ENCODE results near the gene MAN1C1. TPM values are rescaled to one million over a fixed set of nuclear protein-coding genes. Genes with fewer than 3 reads are reported as not detected.

Gene MAN1C1
- total RNA-seq, 1 donor from 2014 or later = 6.8 TPM

GRCh38 chr1:25782608-25783201 is 166.1 kb downstream of the MAN1C1 start:
- peak overlapping the region; percentile 83 for H3K27ac Mint-ChIP-seq
- no peak for TF ChIP-seq EZH2 (IDR thresholded peaks at IDR 0.05)
- TF ChIP-seq EZH2phosphoT487 (IDR thresholded peaks at IDR 0.05) = no peak
- no peak for TF ChIP-seq CTCF (IDR thresholded peaks at IDR 0.05)
- H3K4me3 Mint-ChIP-seq = no peak overlapping the region
- Histone ChIP-seq H3K4me1 (peaks cover 15% of the 10 kb centered on the region), H3K27me3 (no peaks in the 10 kb centered on the region), H3F3A (ENCODE audit: low read depth) (peaks cover 20% of the 10 kb centered on the region), H3K9me3 (ENCODE audit: low read depth) (no peaks in the 10 kb centered on the region), H3K4me2 (no peak overlapping the region), H3K79me2 (ENCODE audit: low read depth) (no peaks in the 10 kb centered on the region), H3K9ac (no peak overlapping the region), H3K4me3 (no peak overlapping the region), H4K20me1 (ENCODE audit: low read depth) (no peaks in the 10 kb centered on the region), H3K36me3 (no peaks in the 10 kb centered on the region), H3K27ac (no peak overlapping the region), H2AFZ (replicated peaks) (no peak overlapping the region)
- no peaks in the 10 kb centered on the region for H3K9me3 Mint-ChIP-seq
- peaks cover 62% of the 10 kb centered on the region for H3K4me1 Mint-ChIP-seq
- H3K27me3 Mint-ChIP-seq (ENCODE audit: insufficient read depth, low read depth) = peaks cover 18% of the 10 kb centered on the region
- no peaks in the 10 kb centered on the region for H3K36me3 Mint-ChIP-seq
- no peak for DNase-seq (ENCODE audit: low spot score)

- H3K27ac ChIP-seq = no peak overlapping the region
- H3K4me2 ChIP-seq = no peak overlapping the region
- no peak overlapping the region for H2AFZ ChIP-seq (replicated peaks)
- no peaks in the 10 kb centered on the region for H3K36me3 ChIP-seq
- peaks cover 20% of the 10 kb centered on the region for H3K27me3 Mint-ChIP-seq (ENCODE audit: insufficient read depth, low read depth)
- H3K9ac ChIP-seq = no peak overlapping the region
- H3K4me1 ChIP-seq = peaks cover 15% of the 10 kb centered on the region
- H3K9me3 Mint-ChIP-seq = no peaks in the 10 kb centered on the region
- H3F3A ChIP-seq (ENCODE audit: low read depth) = peaks cover 15% of the 10 kb centered on the region
- H3K27ac Mint-ChIP-seq = no peak overlapping the region
- no peaks in the 10 kb centered on the region for H3K36me3 Mint-ChIP-seq
- H3K4me3 ChIP-seq = no peak overlapping the region
- DNase-seq (ENCODE audit: low spot score) = no peak
- TF ChIP-seq EZH2phosphoT487 (IDR thresholded peaks at IDR 0.05) (no peak), CTCF (IDR thresholded peaks at IDR 0.05) (no peak), EZH2 (IDR thresholded peaks at IDR 0.05) (no peak)
- no peaks in the 10 kb centered on the region for H3K27me3 ChIP-seq
- H4K20me1 ChIP-seq (ENCODE audit: low read depth) = no peaks in the 10 kb centered on the region
- no peaks in the 10 kb centered on the region for H3K9me3 ChIP-seq (ENCODE audit: low read depth)
- no peak overlapping the region for H3K4me3 Mint-ChIP-seq
- H3K4me1 Mint-ChIP-seq = peaks cover 60% of the 10 kb centered on the region
- H3K79me2 ChIP-seq (ENCODE audit: low read depth) = no peaks in the 10 kb centered on the region
Measured at GRCh38 chr1:25784575-25785051, 168.0 kb downstream of the MAN1C1 start.

- Mint-ChIP-seq H3K9me3 (no peaks in the 10 kb centered on the region), H3K4me1 (peaks cover 55% of the 10 kb centered on the region), H3K27me3 (ENCODE audit: insufficient read depth, low read depth) (peaks cover 18% of the 10 kb centered on the region), H3K36me3 (no peaks in the 10 kb centered on the region), H3K27ac (no peak overlapping the region), H3K4me3 (no peak overlapping the region)
- H3K9ac ChIP-seq = no peak overlapping the region
- H3K27me3 ChIP-seq = no peaks in the 10 kb centered on the region
- H3K79me2 ChIP-seq (ENCODE audit: low read depth) = no peaks in the 10 kb centered on the region
- peaks cover 7% of the 10 kb centered on the region for H3K4me1 ChIP-seq
- peaks cover 6% of the 10 kb centered on the region for H3F3A ChIP-seq (ENCODE audit: low read depth)
- TF ChIP-seq EZH2phosphoT487 (IDR thresholded peaks at IDR 0.05) = no peak
- TF ChIP-seq EZH2 (IDR thresholded peaks at IDR 0.05) = no peak
- TF ChIP-seq CTCF (IDR thresholded peaks at IDR 0.05) = no peak
- no peak overlapping the region for H3K27ac ChIP-seq
- no peaks in the 10 kb centered on the region for H3K36me3 ChIP-seq
- no peak for DNase-seq (ENCODE audit: low spot score)
- H3K4me3 ChIP-seq = no peak overlapping the region
- no peak overlapping the region for H3K4me2 ChIP-seq
- H2AFZ ChIP-seq (replicated peaks) = no peak overlapping the region
- no peaks in the 10 kb centered on the region for H4K20me1 ChIP-seq (ENCODE audit: low read depth)
- H3K9me3 ChIP-seq (ENCODE audit: low read depth) = no peaks in the 10 kb centered on the region
Measured at GRCh38 chr1:25785333-25786067, 168.9 kb downstream of the MAN1C1 start.

Measured in neural progenitor cell (in vitro differentiated cells).